OCI-LY7 (cell line): ENCODE measurements around the gene MAB21L3.

Experiments
- CTCF ChIP-seq: fragments of 200-600 bp; sonication (generic); conservative IDR thresholded peaks from 2 replicates; pipeline ENCODE4 v1.5.1; 2014; ENCODE audit warnings: mild to moderate bottlenecking, antibody characterized with exemption, low read length, moderate library complexity, mixed read lengths
- EZH2phosphoT487 ChIP-seq: fragments of 200-600 bp; sonication (generic); IDR thresholded peaks from 2 replicates; pipeline ENCODE4 v1.6.1; 2018; ENCODE audit warnings: low read depth, borderline replicate concordance, mild to moderate bottlenecking, mixed run types, antibody characterized with exemption, low read length, moderate library complexity, mixed read lengths

GRCh38 chr1:116167625-116168276 is 56.6 kb downstream of the MAB21L3 start:
- TF ChIP-seq CTCF (no peak), EZH2phosphoT487 (no peak)
